ENCODE results near the gene SMIM38.

Gene SMIM38

GRCh38 chr11:69192301-69192721, 36.6 kb downstream of the SMIM38 start:
- Histone ChIP-seq H3K27me3 (ENCODE audit: insufficient read depth, low read length) (no peaks in the 10 kb centered on the region), H3K4me1 (ENCODE audit: insufficient read depth, low read length) (no peaks in the 10 kb centered on the region), H3K4me3 (ENCODE audit: low read length) (no peak overlapping the region), H3K9me3 (ENCODE audit: low read length) (peaks cover 4% of the 10 kb centered on the region), H2AFZ (ENCODE audit: low read depth, low read length) (no peak overlapping the region), H3K36me3 (ENCODE audit: insufficient read depth, low read length) (no peaks in the 10 kb centered on the region)

- H2AFZ ChIP-seq (ENCODE audit: low read depth, low read length): no peak overlapping the region
- no peaks in the 10 kb centered on the region for H3K27me3 ChIP-seq (ENCODE audit: insufficient read depth, low read length)
- H3K36me3 ChIP-seq (ENCODE audit: insufficient read depth, low read length): no peaks in the 10 kb centered on the region
- no peaks in the 10 kb centered on the region for H3K9me3 ChIP-seq (ENCODE audit: low read length)
- H3K4me3 ChIP-seq (ENCODE audit: low read length): no peak overlapping the region
- H3K4me1 ChIP-seq (ENCODE audit: insufficient read depth, low read length): no peaks in the 10 kb centered on the region
These were observed 37.4 kb downstream of the SMIM38 start for GRCh38 chr11:69193151-69193550.

GRCh38 chr11:69193629-69194028, 37.9 kb downstream of the SMIM38 start:
- no peak overlapping the region for H2AFZ ChIP-seq (ENCODE audit: low read depth, low read length)
- no peaks in the 10 kb centered on the region for H3K4me1 ChIP-seq (ENCODE audit: insufficient read depth, low read length)
- H3K9me3 ChIP-seq (ENCODE audit: low read length): no peaks in the 10 kb centered on the region
- H3K36me3 ChIP-seq (ENCODE audit: insufficient read depth, low read length): no peaks in the 10 kb centered on the region
- H3K4me3 ChIP-seq (ENCODE audit: low read length): no peak overlapping the region
- no peaks in the 10 kb centered on the region for H3K27me3 ChIP-seq (ENCODE audit: insufficient read depth, low read length)

- Histone ChIP-seq H3K9me3 (ENCODE audit: low read length) (no peaks in the 10 kb centered on the region), H2AFZ (ENCODE audit: low read depth, low read length) (no peak overlapping the region), H3K27me3 (ENCODE audit: insufficient read depth, low read length) (no peaks in the 10 kb centered on the region), H3K4me1 (ENCODE audit: insufficient read depth, low read length) (no peaks in the 10 kb centered on the region), H3K36me3 (ENCODE audit: insufficient read depth, low read length) (no peaks in the 10 kb centered on the region), H3K4me3 (ENCODE audit: low read length) (no peak overlapping the region)
These were observed 38.7 kb downstream of the SMIM38 start for GRCh38 chr11:69194396-69194795.

- Histone ChIP-seq H3K4me1 (ENCODE audit: insufficient read depth, low read length) (peaks cover under 1% of the 10 kb centered on the region), H3K36me3 (ENCODE audit: insufficient read depth, low read length) (no peaks in the 10 kb centered on the region), H3K27me3 (ENCODE audit: insufficient read depth, low read length) (peaks cover 1% of the 10 kb centered on the region), H3K9me3 (ENCODE audit: low read length) (no peaks in the 10 kb centered on the region), H3K4me3 (ENCODE audit: low read length) (no peak overlapping the region), H2AFZ (ENCODE audit: low read depth, low read length) (no peak overlapping the region)
These were observed 39.2 kb downstream of the SMIM38 start for GRCh38 chr11:69194956-69195355.

GRCh38 chr11:69195824-69196782, 40.4 kb downstream of the SMIM38 start:
- H3K4me1 ChIP-seq (ENCODE audit: insufficient read depth, low read length): peaks cover 12% of the 10 kb centered on the region
- peaks cover 9% of the 10 kb centered on the region for H3K27me3 ChIP-seq (ENCODE audit: insufficient read depth, low read length)
- H3K9me3 ChIP-seq (ENCODE audit: low read length): no peaks in the 10 kb centered on the region
- H3K36me3 ChIP-seq (ENCODE audit: insufficient read depth, low read length): no peaks in the 10 kb centered on the region
- H3K4me3 ChIP-seq (ENCODE audit: low read length): no peak overlapping the region
- H2AFZ ChIP-seq (ENCODE audit: low read depth, low read length): no peak overlapping the region

- H3K4me1 ChIP-seq (ENCODE audit: insufficient read depth, low read length): peaks cover 14% of the 10 kb centered on the region
- H3K27me3 ChIP-seq (ENCODE audit: insufficient read depth, low read length): peaks cover 12% of the 10 kb centered on the region
- H3K9me3 ChIP-seq (ENCODE audit: low read length): no peaks in the 10 kb centered on the region
- H3K36me3 ChIP-seq (ENCODE audit: insufficient read depth, low read length): no peaks in the 10 kb centered on the region
- no peak overlapping the region for H2AFZ ChIP-seq (ENCODE audit: low read depth, low read length)
- no peak overlapping the region for H3K4me3 ChIP-seq (ENCODE audit: low read length)
These were observed 41.0 kb downstream of the SMIM38 start for GRCh38 chr11:69196783-69197169.

GRCh38 chr11:69198891-69199582, 43.3 kb downstream of the SMIM38 start:
- Histone ChIP-seq H3K4me1 (ENCODE audit: insufficient read depth, low read length) (peaks cover 14% of the 10 kb centered on the region), H3K36me3 (ENCODE audit: insufficient read depth, low read length) (no peaks in the 10 kb centered on the region), H3K27me3 (ENCODE audit: insufficient read depth, low read length) (peaks cover 12% of the 10 kb centered on the region), H3K9me3 (ENCODE audit: low read length) (no peaks in the 10 kb centered on the region), H3K4me3 (ENCODE audit: low read length) (no peak overlapping the region), H2AFZ (ENCODE audit: low read depth, low read length) (no peak overlapping the region)

GRCh38 chr11:69199583-69200315, 44.0 kb downstream of the SMIM38 start:
- Histone ChIP-seq H3K4me3 (ENCODE audit: low read length) (no peak overlapping the region), H3K36me3 (ENCODE audit: insufficient read depth, low read length) (no peaks in the 10 kb centered on the region), H3K27me3 (ENCODE audit: insufficient read depth, low read length) (peaks cover 12% of the 10 kb centered on the region), H3K9me3 (ENCODE audit: low read length) (no peaks in the 10 kb centered on the region), H3K4me1 (ENCODE audit: insufficient read depth, low read length) (peaks cover 14% of the 10 kb centered on the region), H2AFZ (ENCODE audit: low read depth, low read length) (no peak overlapping the region)

- Histone ChIP-seq H3K36me3 (ENCODE audit: insufficient read depth, low read length) (no peaks in the 10 kb centered on the region), H3K4me1 (ENCODE audit: insufficient read depth, low read length) (peaks cover 15% of the 10 kb centered on the region), H3K9me3 (ENCODE audit: low read length) (no peaks in the 10 kb centered on the region), H2AFZ (ENCODE audit: low read depth, low read length) (peak overlapping the region; percentile 22), H3K4me3 (ENCODE audit: low read length) (no peak overlapping the region), H3K27me3 (ENCODE audit: insufficient read depth, low read length) (peaks cover 12% of the 10 kb centered on the region)
These were observed 44.8 kb downstream of the SMIM38 start for GRCh38 chr11:69200331-69201065.

- H3K36me3 ChIP-seq (ENCODE audit: insufficient read depth, low read length): no peaks in the 10 kb centered on the region
- peaks cover 12% of the 10 kb centered on the region for H3K27me3 ChIP-seq (ENCODE audit: insufficient read depth, low read length)
- H3K4me3 ChIP-seq (ENCODE audit: low read length): no peak overlapping the region
- no peak overlapping the region for H2AFZ ChIP-seq (ENCODE audit: low read depth, low read length)
- H3K9me3 ChIP-seq (ENCODE audit: low read length): no peaks in the 10 kb centered on the region
- H3K4me1 ChIP-seq (ENCODE audit: insufficient read depth, low read length): peaks cover 16% of the 10 kb centered on the region
These were observed 45.3 kb downstream of the SMIM38 start for GRCh38 chr11:69201066-69201365.

- Histone ChIP-seq H3K27me3 (ENCODE audit: insufficient read depth, low read length) (peaks cover 12% of the 10 kb centered on the region), H3K4me1 (ENCODE audit: insufficient read depth, low read length) (peaks cover 16% of the 10 kb centered on the region), H3K9me3 (ENCODE audit: low read length) (no peaks in the 10 kb centered on the region), H3K36me3 (ENCODE audit: insufficient read depth, low read length) (no peaks in the 10 kb centered on the region), H3K4me3 (ENCODE audit: low read length) (no peak overlapping the region), H2AFZ (ENCODE audit: low read depth, low read length) (no peak overlapping the region)
These were observed 46.1 kb downstream of the SMIM38 start for GRCh38 chr11:69201764-69202370.

Data from neuron (in vitro differentiated cells).